ENCODE data around the gene LRRC25.

DNA sequence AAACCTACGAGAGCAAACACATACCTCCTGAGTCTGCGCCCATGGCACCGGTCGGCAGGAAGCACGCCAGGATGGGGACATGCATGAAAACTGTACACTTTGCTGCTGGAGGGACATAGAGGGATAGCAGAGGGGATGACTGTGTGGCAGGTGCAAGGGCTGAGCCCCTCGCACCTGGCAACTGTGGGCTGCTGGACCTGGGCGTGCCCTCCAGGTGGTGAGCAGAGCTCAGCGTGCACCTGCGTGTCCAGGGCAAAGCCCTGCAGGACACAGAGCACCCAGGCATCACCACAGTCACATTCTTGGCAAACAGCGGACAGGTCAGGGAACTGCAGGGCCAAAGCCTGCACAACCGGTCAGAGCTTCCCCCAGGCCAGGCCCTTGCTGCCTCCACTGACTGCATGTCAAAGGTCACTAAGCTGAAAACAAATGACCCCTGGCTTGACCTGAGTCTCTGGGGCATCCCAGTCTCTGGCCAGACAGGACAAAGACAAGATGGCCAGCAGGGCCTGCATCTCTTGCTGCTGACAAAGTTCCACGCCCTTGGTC, 49.5 kb upstream of the LRRC25 start:
- TF ChIP-seq, protein P1, sequence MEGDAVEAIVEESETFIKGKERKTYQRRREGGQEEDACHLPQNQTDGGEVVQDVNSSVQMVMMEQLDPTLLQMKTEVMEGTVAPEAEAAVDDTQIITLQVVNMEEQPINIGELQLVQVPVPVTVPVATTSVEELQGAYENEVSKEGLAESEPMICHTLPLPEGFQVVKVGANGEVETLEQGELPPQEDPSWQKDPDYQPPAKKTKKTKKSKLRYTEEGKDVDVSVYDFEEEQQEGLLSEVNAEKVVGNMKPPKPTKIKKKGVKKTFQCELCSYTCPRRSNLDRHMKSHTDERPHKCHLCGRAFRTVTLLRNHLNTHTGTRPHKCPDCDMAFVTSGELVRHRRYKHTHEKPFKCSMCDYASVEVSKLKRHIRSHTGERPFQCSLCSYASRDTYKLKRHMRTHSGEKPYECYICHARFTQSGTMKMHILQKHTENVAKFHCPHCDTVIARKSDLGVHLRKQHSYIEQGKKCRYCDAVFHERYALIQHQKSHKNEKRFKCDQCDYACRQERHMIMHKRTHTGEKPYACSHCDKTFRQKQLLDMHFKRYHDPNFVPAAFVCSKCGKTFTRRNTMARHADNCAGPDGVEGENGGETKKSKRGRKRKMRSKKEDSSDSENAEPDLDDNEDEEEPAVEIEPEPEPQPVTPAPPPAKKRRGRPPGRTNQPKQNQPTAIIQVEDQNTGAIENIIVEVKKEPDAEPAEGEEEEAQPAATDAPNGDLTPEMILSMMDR (IDR thresholded peaks at IDR 0.05), result no peak
- no peak for TF ChIP-seq POLR2A (IDR thresholded peaks at IDR 0.05)
- no peak for TF ChIP-seq POLR2AphosphoS5 (IDR thresholded peaks at IDR 0.05)

Data from breast epithelium (tissue), 3 donors.